ENCODE data around the gene TMEM232. TPM values are rescaled to one million over a fixed set of nuclear protein-coding genes. Genes with fewer than 3 reads are reported as not detected.
"Not testable (repeated sequence)": the region's sequence is repeated elsewhere in the genome, so short reads cannot be mapped to it uniquely, and the experiment has no call there.

The TMEM232 gene
- 2.8 and 4.2 TPM in 2 replicates for total RNA-seq
- 1.1 TPM for polyA plus RNA-seq (2012)

GRCh38 chr5:110726249-110727024, at the start of gene TMEM232:
TMEM232 (minus strand) TSS chr5:110726671; CDS start chr5:110667352, 59,319 bp downstream.
- peak; percentile 62 for DNase-seq (ENCODE audit: low read depth)

- DNase-seq (ENCODE audit: low read depth), result no peak
Observed at GRCh38 chr5:110770286-110770685, 43.8 kb upstream of the TMEM232 start.

- peak; percentile 61 for DNase-seq (ENCODE audit: low read depth)
Observed at GRCh38 chr5:110769000-110769681, 42.7 kb upstream of the TMEM232 start.

GRCh38 chr5:110768138-110768860, 41.8 kb upstream of the TMEM232 start:
- no peak for DNase-seq (ENCODE audit: low read depth)

- DNase-seq (ENCODE audit: low read depth), result no peak
Observed at GRCh38 chr5:110760158-110760557, 33.7 kb upstream of the TMEM232 start.

- DNase-seq (ENCODE audit: low read depth), result peak; percentile 64
Observed at GRCh38 chr5:110757118-110757729, 30.8 kb upstream of the TMEM232 start.

GRCh38 chr5:110754181-110754580, 27.7 kb upstream of the TMEM232 start:
- no peak for DNase-seq (ENCODE audit: low read depth)

GRCh38 chr5:110753600-110753999, 27.1 kb upstream of the TMEM232 start:
- no peak for DNase-seq (ENCODE audit: low read depth)

GRCh38 chr5:110752953-110753352, 26.5 kb upstream of the TMEM232 start:
- no peak for DNase-seq (ENCODE audit: low read depth)

GRCh38 chr5:110751902-110752762, 25.7 kb upstream of the TMEM232 start:
- no peak for DNase-seq (ENCODE audit: low read depth)

- DNase-seq (ENCODE audit: low read depth), result peak; percentile 95
Observed at GRCh38 chr5:110738812-110739651, 12.6 kb upstream of the TMEM232 start, which contains the start of gene SLC25A46. SLC25A46 (plus strand) TSS chr5:110739007; CDS start chr5:110739120, 113 bp downstream.

- no peak for DNase-seq (ENCODE audit: low read depth)
Observed at GRCh38 chr5:110738503-110738811, 12.0 kb upstream of the TMEM232 start.

- no peak for DNase-seq (ENCODE audit: low read depth)
Observed at GRCh38 chr5:110736753-110737152, 10.3 kb upstream of the TMEM232 start.

- DNase-seq (ENCODE audit: low read depth), result no peak
Observed at GRCh38 chr5:110735556-110735955, 9.1 kb upstream of the TMEM232 start.

- DNase-seq (ENCODE audit: low read depth), result no peak
Observed at GRCh38 chr5:110734101-110734500, 7.6 kb upstream of the TMEM232 start.

- not testable (repeated sequence) for DNase-seq (ENCODE audit: low read depth)
Observed at GRCh38 chr5:110731499-110731898, 5.0 kb upstream of the TMEM232 start.

GRCh38 chr5:110727025-110727314, 499 bp upstream of the TMEM232 start:
- no peak for DNase-seq (ENCODE audit: low read depth)

- no peak for DNase-seq (ENCODE audit: low read depth)
Observed at GRCh38 chr5:110718311-110718710, 8.2 kb downstream of the TMEM232 start.

All from myocyte (in vitro differentiated cells).